NCI-H1417 (cell line): Measurements from ENCODE around the gene ZDHHC11.
A peak's percentile ranks its signal among the peaks of the same experiment; 100 is the strongest.
"Not testable (repeated sequence)": the region's sequence is repeated elsewhere in the genome, so short reads cannot be mapped to it uniquely, and the experiment has no call there.

ENCODE experiments used
- DNase-seq, 3 experiments: peaks; one replicate each; lab custom pipeline; 2025; lab: John Stamatoyannopoulos, UW

The ZDHHC11 gene

GRCh38 chr5:775595-775960, 75.2 kb downstream of the ZDHHC11 start:
- peak in 2 of 3 experiments; percentile 43 to 71 for DNase-seq

- DNase-seq: not testable (repeated sequence)
These were observed 75.8 kb downstream of the ZDHHC11 start for GRCh38 chr5:774854-775505.

- DNase-seq: not testable (repeated sequence)
These were observed 76.5 kb downstream of the ZDHHC11 start for GRCh38 chr5:774304-774703.

GRCh38 chr5:773517-774264, 77.1 kb downstream of the ZDHHC11 start:
- DNase-seq: no peak

- not testable (repeated sequence) for DNase-seq
These were observed 77.9 kb downstream of the ZDHHC11 start for GRCh38 chr5:772931-773330.

- not testable (repeated sequence) for DNase-seq
These were observed 78.3 kb downstream of the ZDHHC11 start for GRCh38 chr5:772547-772890.

- DNase-seq: not testable (repeated sequence)
These were observed 78.8 kb downstream of the ZDHHC11 start for GRCh38 chr5:771841-772546.

- DNase-seq: not testable (repeated sequence)
These were observed 79.6 kb downstream of the ZDHHC11 start for GRCh38 chr5:771087-771781.

- DNase-seq: not testable (repeated sequence)
These were observed 80.2 kb downstream of the ZDHHC11 start for GRCh38 chr5:770585-770984.

- not testable (repeated sequence) for DNase-seq
These were observed 81.2 kb downstream of the ZDHHC11 start for GRCh38 chr5:769485-770145.

GRCh38 chr5:766666-767431, 83.9 kb downstream of the ZDHHC11 start:
- DNase-seq: no peak

GRCh38 chr5:765948-766631, 84.7 kb downstream of the ZDHHC11 start:
- no peak for DNase-seq

- no peak for DNase-seq
These were observed 86.6 kb downstream of the ZDHHC11 start for GRCh38 chr5:763998-764781.

GRCh38 chr5:763397-763796, 87.4 kb downstream of the ZDHHC11 start:
- no peak for DNase-seq

- not testable (repeated sequence) for DNase-seq
These were observed 87.8 kb downstream of the ZDHHC11 start for GRCh38 chr5:762996-763395.

GRCh38 chr5:761854-762710, 88.7 kb downstream of the ZDHHC11 start:
- peak in 1 of 3 experiments; percentile 72 for DNase-seq

- DNase-seq: no peak
These were observed 89.6 kb downstream of the ZDHHC11 start for GRCh38 chr5:761059-761771.
